GM19468 (cell line): Measurements from ENCODE around the gene WLS.

Experiments
- ATAC-seq: cut with Tn5 transposase; IDR thresholded peaks from one replicate; pipeline ENCODE4 v1.9.1; 2021; ENCODE audit warnings: mild to moderate bottlenecking, moderate library complexity, moderate number of reproducible peaks; ENCODE audit not compliant: unreplicated experiment; ENCODE audit errors: extremely low read depth

The WLS gene

GRCh38 chr1:68229650-68230483 is 2.5 kb downstream of the WLS start:
- ATAC-seq = no peak

- no peak for ATAC-seq
These were observed 3.5 kb downstream of the WLS start for GRCh38 chr1:68228851-68229250.

- no peak for ATAC-seq
These were observed 4.7 kb downstream of the WLS start for GRCh38 chr1:68227598-68227997.

- ATAC-seq = no peak
These were observed 6.5 kb downstream of the WLS start for GRCh38 chr1:68225781-68226180.

- ATAC-seq = no peak
These were observed 8.6 kb downstream of the WLS start for GRCh38 chr1:68223687-68224086.

GRCh38 chr1:68221980-68222373 is 10.3 kb downstream of the WLS start:
- ATAC-seq = no peak

GRCh38 chr1:68221001-68221979 is 11.0 kb downstream of the WLS start:
- ATAC-seq = no peak

GRCh38 chr1:68220420-68220819 is 11.9 kb downstream of the WLS start:
- no peak for ATAC-seq

- no peak for ATAC-seq
These were observed 13.8 kb downstream of the WLS start for GRCh38 chr1:68218490-68218889.

GRCh38 chr1:68217618-68218017 is 14.7 kb downstream of the WLS start:
- no peak for ATAC-seq

GRCh38 chr1:68217060-68217554 is 15.2 kb downstream of the WLS start:
- no peak for ATAC-seq

- no peak for ATAC-seq
These were observed 16.1 kb downstream of the WLS start for GRCh38 chr1:68216089-68216772.

- no peak for ATAC-seq
These were observed 18.5 kb downstream of the WLS start for GRCh38 chr1:68213843-68214242.

- no peak for ATAC-seq
These were observed 20.5 kb downstream of the WLS start for GRCh38 chr1:68211761-68212380.

- ATAC-seq = no peak
These were observed 21.5 kb downstream of the WLS start for GRCh38 chr1:68210829-68211228.

GRCh38 chr1:68210027-68210426 is 22.3 kb downstream of the WLS start:
- no peak for ATAC-seq

- no peak for ATAC-seq
These were observed 25.3 kb downstream of the WLS start for GRCh38 chr1:68206848-68207689.

GRCh38 chr1:68205794-68206358 is 26.4 kb downstream of the WLS start:
- ATAC-seq = no peak
